ENCODE results near the gene PHAX. TPM values are rescaled to one million over a fixed set of nuclear protein-coding genes. Genes with fewer than 3 reads are reported as not detected.

PHAX gene
- polyA plus RNA-seq, 1 experiment, result 61.0 TPM

GRCh38 chr5:126583761-126584160 lies 17.0 kb upstream of the PHAX start:
- CTCF ChIA-PET, result no interaction called here
- H3K4me3 ChIP-seq (ENCODE audit: low read depth, low read length), result no peak overlapping the region
- POLR2A ChIA-PET, result no interaction called here
- no peaks in the 10 kb centered on the region for H3K9me3 ChIP-seq (ENCODE audit: control insufficient read depth, insufficient read depth, low read length)
- DNase-seq (ENCODE audit: low read depth, low spot score), result no peak
- TF ChIP-seq CTCF (IDR thresholded peaks at IDR 0.05; ENCODE audit: low read depth, low read length), result no peak
- H3K27me3 ChIP-seq (ENCODE audit: control insufficient read depth, insufficient read depth, low read length), result no peaks in the 10 kb centered on the region
- no peak overlapping the region for H3K27ac ChIP-seq (ENCODE audit: low read depth, low read length)

DNA sequence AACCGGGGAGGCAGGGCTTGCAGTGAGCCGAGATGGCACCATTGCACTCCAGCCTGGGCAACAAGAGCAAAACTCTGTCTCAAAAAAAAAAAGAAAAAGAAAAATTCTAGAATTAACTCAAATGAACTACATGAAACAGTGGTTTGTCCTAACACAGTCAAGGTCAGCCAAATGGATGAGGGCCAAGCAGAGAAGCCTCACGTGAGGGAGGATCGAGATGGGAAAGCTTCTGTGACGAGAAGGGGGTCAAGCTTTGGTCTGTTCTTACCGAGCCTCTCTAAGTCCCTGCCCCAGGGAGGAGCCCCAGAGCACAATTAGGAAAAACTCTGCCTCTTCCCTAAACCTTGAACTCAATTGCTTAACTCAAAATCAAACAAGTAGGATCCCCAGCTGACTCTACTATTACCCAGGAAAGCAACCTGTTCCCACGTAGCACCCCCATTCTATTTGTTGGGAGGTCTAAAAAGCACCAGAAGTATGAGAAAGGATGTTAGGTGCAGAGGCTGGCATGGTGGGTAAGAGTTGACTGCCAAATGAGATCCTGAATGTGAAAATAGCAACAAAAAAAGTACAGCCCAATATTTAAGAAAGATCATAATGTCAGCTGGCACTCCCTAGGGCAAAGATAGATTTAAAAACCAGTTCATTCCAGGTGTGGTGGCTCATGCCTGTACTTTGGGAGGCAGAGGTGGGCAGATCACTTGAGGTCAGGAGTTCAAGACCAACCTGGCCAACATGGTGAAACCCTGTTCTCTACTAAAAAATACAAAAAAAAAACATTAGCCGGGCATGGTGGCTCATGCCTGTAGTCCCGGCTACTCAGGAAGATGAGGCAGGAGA lies 13.0 kb upstream of the PHAX start:
- H3K27ac ChIP-seq (ENCODE audit: low read depth, low read length), result no peak overlapping the region
- CTCF ChIA-PET, result no interaction called here
- DNase-seq (ENCODE audit: low read depth, low spot score), result no peak
- H3K4me3 ChIP-seq (ENCODE audit: low read depth, low read length), result no peak overlapping the region
- H3K9me3 ChIP-seq (ENCODE audit: control insufficient read depth, insufficient read depth, low read length), result peaks cover 7% of the 10 kb centered on the region; the same call in 1 of the 2 replicates
- no peak for TF ChIP-seq CTCF (IDR thresholded peaks at IDR 0.05; ENCODE audit: low read depth, low read length)
- POLR2A ChIA-PET, result no interaction called here
- H3K27me3 ChIP-seq (ENCODE audit: control insufficient read depth, insufficient read depth, low read length), result no peaks in the 10 kb centered on the region

- H3K9me3 ChIP-seq (ENCODE audit: control insufficient read depth, insufficient read depth, low read length), result peaks cover 7% of the 10 kb centered on the region; the same call in 1 of the 2 replicates
- TF ChIP-seq CTCF (IDR thresholded peaks at IDR 0.05; ENCODE audit: low read depth, low read length), result no peak
- ChIA-PET POLR2A (no interaction called here), CTCF (no interaction called here)
- no peaks in the 10 kb centered on the region for H3K27me3 ChIP-seq (ENCODE audit: control insufficient read depth, insufficient read depth, low read length)
- no peak for DNase-seq (ENCODE audit: low read depth, low spot score)
- no peak overlapping the region for H3K4me3 ChIP-seq (ENCODE audit: low read depth, low read length)
- no peak overlapping the region for H3K27ac ChIP-seq (ENCODE audit: low read depth, low read length)
Measured at GRCh38 chr5:126589536-126590297, 11.0 kb upstream of the PHAX start.

- no peaks in the 10 kb centered on the region for H3K27me3 ChIP-seq (ENCODE audit: control insufficient read depth, insufficient read depth, low read length)
- no peak for TF ChIP-seq CTCF (IDR thresholded peaks at IDR 0.05; ENCODE audit: low read depth, low read length)
- ChIA-PET CTCF (interaction anchor here (1.3 kb wide), 2 partner anchors 9 to 10 kb away, joined by 3 to 4 read pairs; partner anchors contain the start of gene PHAX), POLR2A (no interaction called here)
- no peak overlapping the region for H3K27ac ChIP-seq (ENCODE audit: low read depth, low read length)
- no peak overlapping the region for H3K4me3 ChIP-seq (ENCODE audit: low read depth, low read length)
- H3K9me3 ChIP-seq (ENCODE audit: control insufficient read depth, insufficient read depth, low read length), result peaks cover 7% of the 10 kb centered on the region; the same call in 1 of the 2 replicates
- DNase-seq (ENCODE audit: low read depth, low spot score), result no peak
Measured at GRCh38 chr5:126591549-126591948, 9.2 kb upstream of the PHAX start.

All from AG04450 (cell line).